Measurements from ENCODE around the gene FAM222A.
A peak's percentile ranks its signal among the peaks of the same experiment; 100 is the strongest.

FAM222A gene

DNA sequence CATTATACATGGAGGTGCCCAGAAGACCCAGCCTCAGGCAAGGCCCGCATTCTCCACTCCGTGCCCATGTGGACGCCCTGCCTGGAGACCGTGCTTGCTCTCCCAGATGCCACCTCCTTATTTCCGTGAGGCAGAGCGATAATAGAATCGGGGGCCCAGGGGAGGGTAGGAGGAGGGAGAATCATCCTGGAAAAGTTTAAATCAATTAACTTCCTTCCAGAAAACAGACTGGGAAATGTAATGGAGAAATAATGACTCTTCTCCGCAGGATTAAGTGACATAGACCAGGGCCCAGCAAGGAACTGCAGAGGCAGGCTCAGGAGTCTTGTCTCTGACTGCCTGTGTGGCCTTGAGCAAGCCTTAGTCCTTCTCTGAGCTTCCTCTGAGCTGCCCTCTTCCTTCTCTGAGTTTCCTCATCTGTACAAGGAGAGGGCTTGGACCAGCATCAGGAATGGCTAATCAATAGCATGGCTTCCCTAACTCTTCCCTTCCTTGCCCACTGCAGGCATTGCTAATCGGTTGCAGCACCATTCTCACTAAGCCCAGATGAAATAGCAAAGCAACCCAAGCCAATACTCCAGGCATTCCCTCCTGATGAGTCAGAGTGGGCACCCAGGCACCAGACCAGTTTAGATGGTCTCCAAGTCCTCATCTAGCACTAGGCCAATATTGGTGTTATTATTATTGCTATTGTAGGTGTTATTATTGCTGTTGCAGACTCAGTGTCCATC, 11.3 kb upstream of the FAM222A start:
- no peaks in the 10 kb centered on the region for H3K4me1 Mint-ChIP-seq
- no peaks in the 10 kb centered on the region for H3K36me3 Mint-ChIP-seq
- peaks cover 1% of the 10 kb centered on the region for H3K27me3 Mint-ChIP-seq
- H3K4me3 Mint-ChIP-seq: no peak overlapping the region
- no peaks in the 10 kb centered on the region for H3K9me3 Mint-ChIP-seq
- no peak overlapping the region for H3K27ac Mint-ChIP-seq

DNA sequence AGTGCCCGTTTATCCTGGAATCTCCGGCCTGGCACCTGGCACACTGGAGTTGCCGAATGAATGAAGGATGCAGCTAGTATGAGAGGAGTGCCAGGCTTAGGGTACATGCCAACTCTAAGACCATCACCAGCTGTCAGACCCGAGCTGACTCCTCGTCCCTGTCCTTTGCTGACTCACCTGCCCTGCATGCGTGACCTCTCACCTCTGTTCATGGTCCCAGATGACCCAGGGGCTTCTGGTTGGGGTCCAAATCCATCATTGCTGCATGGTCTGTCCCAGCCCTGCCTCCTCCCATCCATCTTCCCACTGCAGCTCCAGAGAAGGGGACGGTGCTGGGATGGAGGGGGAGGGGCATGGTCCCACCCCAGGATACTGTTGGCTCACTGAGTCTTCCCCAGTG, 9.9 kb upstream of the FAM222A start:
- H3K4me1 Mint-ChIP-seq: no peaks in the 10 kb centered on the region
- no peak overlapping the region for H3K4me3 Mint-ChIP-seq
- no peaks in the 10 kb centered on the region for H3K36me3 Mint-ChIP-seq
- H3K9me3 Mint-ChIP-seq: no peaks in the 10 kb centered on the region
- H3K27me3 Mint-ChIP-seq: peaks cover 1% of the 10 kb centered on the region
- no peak overlapping the region for H3K27ac Mint-ChIP-seq

DNA sequence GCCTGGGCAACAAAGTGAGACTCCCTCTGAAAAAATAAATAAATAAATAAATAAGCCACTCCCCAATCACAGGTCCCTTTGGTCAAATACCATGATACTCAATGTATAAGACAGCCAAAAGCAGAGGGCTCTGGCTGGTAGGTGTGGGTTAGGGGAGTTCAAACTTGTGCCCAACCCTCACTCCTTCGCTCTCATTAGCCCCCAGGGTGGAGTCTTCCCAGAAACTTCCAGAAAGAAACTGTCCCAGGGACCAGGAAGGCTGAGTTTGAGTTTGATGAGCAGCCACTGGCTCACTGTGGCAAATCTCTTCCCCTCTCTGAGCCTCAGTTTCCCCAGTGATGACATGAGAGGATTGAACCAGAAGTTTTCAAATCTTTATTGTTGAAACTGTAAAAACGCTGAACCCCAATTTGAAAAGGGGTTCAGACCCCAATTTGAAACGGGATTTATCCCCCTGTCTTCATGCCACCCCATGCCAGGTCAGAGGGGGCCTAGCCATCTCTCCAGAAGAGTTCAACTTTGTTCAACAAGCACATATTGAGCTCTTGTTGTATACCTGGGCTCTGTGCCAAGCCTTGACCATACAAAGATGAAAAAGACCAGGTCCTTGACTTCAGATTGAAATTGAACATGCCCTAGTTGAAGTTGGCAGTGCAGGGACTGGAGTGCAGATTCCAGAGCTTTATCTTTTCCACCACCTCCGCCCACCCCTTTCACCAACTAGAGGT, 9.1 kb upstream of the FAM222A start:
- no peaks in the 10 kb centered on the region for H3K9me3 Mint-ChIP-seq
- no peaks in the 10 kb centered on the region for H3K36me3 Mint-ChIP-seq
- no peak overlapping the region for H3K4me3 Mint-ChIP-seq
- H3K27ac Mint-ChIP-seq: no peak overlapping the region
- no peaks in the 10 kb centered on the region for H3K4me1 Mint-ChIP-seq
- H3K27me3 Mint-ChIP-seq: peaks cover 1% of the 10 kb centered on the region

DNA sequence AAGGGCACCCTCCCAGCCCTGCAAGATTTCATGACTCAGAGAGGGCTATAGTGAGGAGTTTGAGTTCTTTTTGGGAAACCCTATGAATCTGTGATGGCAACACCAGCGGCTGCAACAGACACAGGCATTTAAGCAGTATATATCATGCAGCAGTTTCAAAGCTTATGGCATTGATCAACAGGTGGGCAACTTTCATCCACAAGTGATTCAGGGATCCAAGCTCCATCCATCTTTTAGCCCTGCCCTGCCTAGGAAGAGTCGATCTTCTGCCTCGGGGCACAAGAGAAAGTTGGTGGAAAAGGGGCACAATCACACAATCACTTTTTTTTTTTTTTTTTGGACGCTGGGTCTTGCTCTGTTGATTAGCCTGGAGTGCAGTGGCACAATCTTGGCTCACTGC, 8.3 kb upstream of the FAM222A start:
- H3K9me3 Mint-ChIP-seq: no peaks in the 10 kb centered on the region
- no peak overlapping the region for H3K4me3 Mint-ChIP-seq
- no peak overlapping the region for H3K27ac Mint-ChIP-seq
- H3K36me3 Mint-ChIP-seq: no peaks in the 10 kb centered on the region
- H3K27me3 Mint-ChIP-seq: peaks cover 6% of the 10 kb centered on the region
- no peaks in the 10 kb centered on the region for H3K4me1 Mint-ChIP-seq

DNA sequence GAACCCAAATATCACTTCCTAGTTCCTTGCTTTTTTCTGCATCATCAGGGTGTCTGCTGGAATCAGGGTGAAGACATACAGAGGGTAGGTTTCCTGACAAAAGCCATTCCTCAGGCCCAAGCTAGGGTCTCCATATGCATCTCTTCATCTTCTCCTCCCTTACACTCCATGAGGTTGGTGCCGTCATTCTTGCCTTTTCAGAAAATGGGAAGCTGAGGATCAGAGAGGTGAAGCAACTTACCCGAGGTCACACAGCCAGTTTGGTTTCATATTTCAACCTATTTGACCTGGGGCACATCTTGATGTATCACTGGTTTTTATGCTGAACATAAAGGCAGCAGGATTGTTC, 7.3 kb upstream of the FAM222A start:
- no peaks in the 10 kb centered on the region for H3K9me3 Mint-ChIP-seq
- peaks cover 8% of the 10 kb centered on the region for H3K27me3 Mint-ChIP-seq
- H3K36me3 Mint-ChIP-seq: no peaks in the 10 kb centered on the region
- no peaks in the 10 kb centered on the region for H3K4me1 Mint-ChIP-seq
- H3K4me3 Mint-ChIP-seq: no peak overlapping the region
- H3K27ac Mint-ChIP-seq: no peak overlapping the region

DNA sequence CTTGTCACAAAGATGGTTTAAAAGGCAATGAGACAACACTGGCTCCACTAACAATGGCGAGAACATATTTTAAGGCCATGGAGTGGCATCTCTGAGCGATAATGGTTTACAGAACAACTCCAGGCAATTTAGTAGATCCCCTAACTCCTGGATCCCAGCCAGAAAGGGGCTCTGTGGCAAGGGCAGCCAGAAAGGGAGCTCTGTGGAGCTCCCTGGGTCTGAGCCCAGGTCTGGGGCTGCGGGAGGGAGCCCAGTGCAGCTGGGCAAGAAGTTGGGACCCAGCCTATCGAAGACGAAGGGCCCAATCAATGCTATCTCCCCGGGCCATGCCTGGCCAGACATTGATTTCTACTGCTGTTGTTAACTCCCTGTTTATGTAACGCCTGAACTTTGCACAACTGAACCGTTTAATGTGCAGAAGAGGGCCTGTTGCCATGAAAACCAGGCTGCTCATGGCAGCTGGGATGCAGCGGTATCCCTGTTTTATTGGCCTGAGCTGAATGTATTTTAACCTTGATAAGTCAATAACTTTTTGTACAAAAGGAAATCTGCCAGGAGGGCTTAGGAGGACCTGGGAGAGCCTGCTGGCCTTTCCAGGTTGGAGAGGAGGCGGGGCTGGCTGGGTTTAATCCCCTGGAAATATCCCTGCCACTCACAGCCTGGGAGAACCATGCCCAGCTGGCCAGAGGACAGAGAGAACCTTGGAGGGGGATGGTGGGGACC, 6.7 kb upstream of the FAM222A start:
- Mint-ChIP-seq H3K27ac (no peak overlapping the region), H3K27me3 (peaks cover 8% of the 10 kb centered on the region), H3K36me3 (no peaks in the 10 kb centered on the region), H3K9me3 (no peaks in the 10 kb centered on the region), H3K4me3 (no peak overlapping the region), H3K4me1 (no peaks in the 10 kb centered on the region)

DNA sequence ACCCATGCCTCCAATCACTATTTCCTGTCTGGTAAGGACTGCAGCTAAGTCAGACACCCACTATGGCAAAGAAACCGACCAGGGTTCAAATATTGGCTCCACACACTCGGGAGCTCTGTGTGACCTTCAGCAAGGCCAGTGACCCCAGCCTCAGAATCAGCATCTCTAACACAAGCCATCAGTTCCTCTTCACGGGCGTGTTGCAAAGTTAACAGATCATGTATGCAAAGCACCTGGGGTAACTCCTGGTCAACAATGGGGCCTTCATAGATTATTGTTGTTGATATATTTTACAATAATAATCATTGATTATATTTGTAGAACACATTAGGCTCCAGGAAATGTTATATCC, 6.2 kb upstream of the FAM222A start:
- no peaks in the 10 kb centered on the region for H3K36me3 Mint-ChIP-seq

DNA sequence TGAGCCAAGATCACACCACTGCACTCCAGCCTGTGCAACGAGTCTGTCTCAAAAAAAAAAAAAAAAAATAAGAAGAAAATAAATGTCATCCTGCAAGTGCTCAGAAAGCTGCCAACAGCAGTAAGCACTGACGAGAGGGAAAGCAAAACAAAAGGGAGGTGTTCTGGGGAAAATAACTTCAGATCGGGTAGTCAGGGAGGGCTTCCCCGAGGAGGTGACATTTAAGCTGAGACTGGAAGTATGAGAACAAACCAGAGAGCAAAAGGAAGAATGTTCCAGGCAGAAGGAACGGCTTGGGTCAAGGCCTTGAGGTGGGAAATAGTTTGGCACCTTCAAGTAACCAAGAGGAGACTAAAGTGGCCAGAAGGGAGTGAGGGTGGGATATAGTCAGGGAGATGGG, 4.7 kb upstream of the FAM222A start:
- Mint-ChIP-seq H3K27ac (no peak overlapping the region), H3K4me1 (peaks cover 4% of the 10 kb centered on the region), H3K27me3 (peaks cover 9% of the 10 kb centered on the region), H3K9me3 (no peaks in the 10 kb centered on the region), H3K36me3 (no peaks in the 10 kb centered on the region), H3K4me3 (no peak overlapping the region)

More for the DNA sequence above, 6.2 kb upstream of the FAM222A start:
- no peaks in the 10 kb centered on the region for H3K9me3 Mint-ChIP-seq
- H3K27me3 Mint-ChIP-seq: peaks cover 8% of the 10 kb centered on the region
- H3K27ac Mint-ChIP-seq: no peak overlapping the region
- H3K4me1 Mint-ChIP-seq: no peaks in the 10 kb centered on the region
- no peak overlapping the region for H3K4me3 Mint-ChIP-seq

DNA sequence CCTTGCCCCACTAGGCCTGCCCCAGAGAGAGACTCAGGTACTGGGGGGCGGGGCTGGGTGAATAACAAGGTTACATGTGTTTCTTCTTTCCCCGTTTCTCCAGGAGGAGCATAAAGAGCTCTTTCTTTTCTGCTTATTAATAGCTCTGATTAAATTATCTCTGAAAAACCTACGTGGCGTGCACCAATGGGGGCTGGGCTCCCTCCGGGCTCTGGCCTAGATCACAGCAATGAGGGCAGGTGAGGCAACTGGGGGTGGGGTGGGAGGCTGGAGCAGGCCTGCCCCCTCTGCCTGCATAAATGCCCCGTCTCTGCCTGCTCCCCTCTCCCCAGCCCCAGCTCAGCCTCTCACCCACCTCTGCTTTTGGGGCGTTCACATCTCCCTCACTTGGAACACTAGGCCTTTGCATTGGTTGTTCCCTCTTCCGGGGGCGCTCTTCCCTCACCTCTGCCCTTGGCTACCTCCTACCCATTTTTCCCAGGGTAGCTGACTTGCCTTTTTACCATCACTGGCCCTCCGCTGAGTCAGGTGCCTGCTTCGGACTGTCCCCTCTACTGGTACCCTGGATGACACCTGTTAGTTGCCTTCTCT, 4.1 kb upstream of the FAM222A start:
- Mint-ChIP-seq H3K4me1 (peaks cover 4% of the 10 kb centered on the region), H3K4me3 (no peak overlapping the region), H3K36me3 (no peaks in the 10 kb centered on the region), H3K9me3 (no peaks in the 10 kb centered on the region), H3K27ac (no peak overlapping the region), H3K27me3 (peaks cover 9% of the 10 kb centered on the region)

DNA sequence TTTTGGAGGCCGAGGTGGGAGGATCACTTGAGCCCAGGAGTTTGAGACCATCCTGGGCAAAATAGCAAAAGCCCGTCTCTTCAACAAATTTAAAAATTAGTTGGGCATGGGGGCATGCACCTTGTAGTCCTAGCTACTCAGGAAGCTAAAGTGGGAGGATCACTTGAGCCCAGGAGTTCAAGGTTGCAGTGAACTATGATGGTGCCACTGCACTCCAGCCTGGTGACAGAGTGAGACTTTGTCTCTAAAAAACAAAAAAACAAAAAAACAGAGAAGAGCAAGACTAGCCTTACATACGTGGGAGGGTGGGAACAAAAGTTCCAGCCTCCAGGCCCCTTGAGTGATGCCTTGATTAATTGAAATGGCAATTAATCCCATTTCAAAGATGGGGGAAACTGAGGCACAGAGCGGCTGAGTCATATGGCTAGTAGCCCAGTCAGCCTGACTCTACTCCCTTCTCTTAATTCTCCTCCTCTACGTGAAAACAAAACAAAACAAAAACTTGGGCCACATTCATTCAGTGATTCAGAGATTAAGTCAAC, 3.3 kb upstream of the FAM222A start:
- no peaks in the 10 kb centered on the region for H3K9me3 Mint-ChIP-seq
- no peak overlapping the region for H3K4me3 Mint-ChIP-seq
- no peaks in the 10 kb centered on the region for H3K36me3 Mint-ChIP-seq
- H3K27me3 Mint-ChIP-seq: peaks cover 9% of the 10 kb centered on the region
- peak overlapping the region; percentile 10 for H3K27ac Mint-ChIP-seq
- H3K4me1 Mint-ChIP-seq: peaks cover 4% of the 10 kb centered on the region

DNA sequence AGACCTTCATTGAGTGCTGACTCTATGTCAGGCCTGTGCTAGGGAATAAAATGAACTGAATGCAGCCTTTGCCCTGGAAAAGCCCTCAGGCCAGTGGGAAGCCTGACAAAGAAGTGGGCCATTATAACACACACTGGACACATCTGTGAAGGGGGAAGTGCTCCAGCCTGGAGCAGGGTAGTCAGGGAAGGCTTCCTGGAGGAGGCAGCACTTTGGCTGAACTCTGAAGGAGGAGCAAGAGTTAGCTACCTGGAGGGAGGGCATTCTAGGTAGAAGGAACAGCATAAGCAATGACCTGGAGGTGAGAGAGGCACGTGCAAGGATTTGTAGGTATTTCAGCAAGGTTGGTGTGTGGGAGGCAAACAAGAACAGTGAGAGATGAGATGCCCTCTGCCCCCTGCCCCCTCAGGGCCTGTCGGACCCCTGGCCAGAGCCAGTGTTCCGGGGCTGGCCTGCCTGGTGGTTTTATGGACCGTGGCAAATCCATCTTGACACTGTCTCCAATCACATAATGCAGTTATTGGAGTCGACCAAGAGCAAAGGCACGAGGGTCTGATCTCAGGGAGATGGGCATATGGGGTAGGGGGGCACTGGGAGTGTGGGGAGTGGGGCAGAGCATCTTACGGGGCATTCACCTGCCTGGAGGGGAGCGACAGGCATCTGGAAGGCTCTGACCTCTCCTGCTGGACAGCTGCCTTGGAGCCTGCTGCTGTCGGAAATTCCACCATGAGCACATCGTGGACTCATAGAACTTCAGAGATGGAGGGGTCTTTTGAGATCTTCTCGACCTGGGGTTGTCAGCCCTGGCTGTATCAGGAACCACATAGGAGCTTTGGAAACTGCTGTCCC, 2.7 kb upstream of the FAM222A start:
- Mint-ChIP-seq H3K4me3 (no peak overlapping the region), H3K9me3 (no peaks in the 10 kb centered on the region), H3K27me3 (peaks cover 8% of the 10 kb centered on the region), H3K4me1 (peaks cover 4% of the 10 kb centered on the region), H3K36me3 (no peaks in the 10 kb centered on the region), H3K27ac (peak overlapping the region; percentile 10)

DNA sequence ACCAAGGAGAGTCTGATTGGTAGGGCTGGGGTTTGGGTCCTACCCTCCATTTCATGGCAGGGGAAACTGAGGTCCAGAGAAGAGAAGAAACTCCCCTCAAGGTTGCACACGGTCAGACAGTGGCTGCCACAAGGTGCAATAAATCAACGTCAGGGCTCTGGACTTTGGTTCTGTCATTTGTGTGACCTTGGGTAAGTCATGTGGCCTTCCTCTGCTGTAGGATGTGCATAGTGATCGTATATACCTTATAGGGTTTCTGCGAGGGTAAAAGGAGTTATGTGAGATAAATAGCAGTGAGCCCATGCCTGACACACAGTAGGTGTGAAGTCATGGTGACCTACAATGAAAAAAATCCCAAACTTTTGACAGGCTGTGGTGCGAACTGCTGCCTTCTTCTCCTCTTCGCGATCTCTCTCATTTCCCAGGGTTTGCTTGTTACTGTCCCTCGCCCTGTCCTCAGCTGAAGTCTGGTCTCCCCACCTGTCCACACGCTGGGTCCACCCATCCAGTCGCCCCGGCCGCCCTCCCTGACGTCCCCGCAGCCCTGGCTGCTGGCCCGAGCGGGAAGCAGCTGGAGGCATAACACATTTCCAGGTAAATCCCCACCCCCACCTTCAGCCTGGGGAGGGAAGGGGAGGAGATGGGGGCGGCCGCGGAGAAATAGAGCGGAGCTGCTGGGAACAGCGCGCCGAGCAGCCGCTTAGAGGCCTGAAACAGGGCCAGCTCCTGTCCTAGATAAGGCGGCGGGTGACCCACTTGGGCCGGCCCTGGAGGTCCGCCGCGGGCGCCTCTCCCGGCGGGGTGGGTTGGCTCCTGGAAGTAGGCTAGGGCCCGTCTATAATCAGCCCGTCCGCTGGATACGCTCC, 1.8 kb upstream of the FAM222A start:
- Mint-ChIP-seq H3K4me3 (no peak overlapping the region), H3K9me3 (no peaks in the 10 kb centered on the region), H3K27ac (no peak overlapping the region), H3K36me3 (no peaks in the 10 kb centered on the region), H3K27me3 (peaks cover 9% of the 10 kb centered on the region), H3K4me1 (peaks cover 4% of the 10 kb centered on the region)

DNA sequence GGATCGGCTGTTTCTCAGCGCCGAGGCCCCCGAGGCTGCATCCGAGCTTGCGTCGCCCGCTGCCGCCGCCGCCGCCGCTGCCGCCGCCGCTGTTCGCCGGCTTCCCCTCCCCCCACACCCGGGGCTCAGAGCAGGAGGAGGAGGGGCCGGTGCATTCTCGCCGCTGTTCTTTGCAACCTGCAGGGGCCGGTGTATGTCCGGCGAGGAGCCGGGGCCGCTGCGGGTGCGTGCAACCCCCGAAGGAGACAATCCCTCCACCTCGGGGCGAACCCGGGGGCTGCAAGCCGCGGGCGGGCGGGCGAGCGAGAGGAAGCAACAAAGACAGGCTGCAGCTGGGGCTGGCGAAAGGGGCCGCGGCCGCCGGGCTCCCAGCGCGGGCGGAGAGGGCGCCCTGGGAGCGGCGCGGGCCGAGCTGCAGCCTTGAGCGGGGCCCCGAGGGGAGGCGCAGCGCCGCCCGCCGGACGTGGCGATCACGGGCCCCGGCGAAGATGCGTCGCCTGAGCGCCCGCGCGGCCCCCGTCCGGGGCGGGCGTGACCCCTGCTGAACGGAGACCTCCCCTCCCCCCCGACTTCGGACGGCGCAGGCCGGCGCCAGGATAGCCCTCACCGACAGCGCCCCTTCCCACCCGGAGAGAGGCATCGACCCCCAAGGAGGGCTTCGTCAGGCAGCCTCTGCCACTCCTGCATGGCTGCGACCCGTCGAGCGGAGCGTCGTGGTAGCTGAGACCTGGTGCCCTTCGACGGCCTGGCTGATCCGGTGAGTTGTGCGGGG, 702 bp downstream of the FAM222A start:
- H3K4me1 Mint-ChIP-seq: peaks cover 4% of the 10 kb centered on the region
- no peak overlapping the region for H3K27ac Mint-ChIP-seq
- peak overlapping the region; percentile 62 for H3K4me3 Mint-ChIP-seq
- no peaks in the 10 kb centered on the region for H3K9me3 Mint-ChIP-seq
- peaks cover 17% of the 10 kb centered on the region for H3K27me3 Mint-ChIP-seq
- H3K36me3 Mint-ChIP-seq: no peaks in the 10 kb centered on the region

DNA sequence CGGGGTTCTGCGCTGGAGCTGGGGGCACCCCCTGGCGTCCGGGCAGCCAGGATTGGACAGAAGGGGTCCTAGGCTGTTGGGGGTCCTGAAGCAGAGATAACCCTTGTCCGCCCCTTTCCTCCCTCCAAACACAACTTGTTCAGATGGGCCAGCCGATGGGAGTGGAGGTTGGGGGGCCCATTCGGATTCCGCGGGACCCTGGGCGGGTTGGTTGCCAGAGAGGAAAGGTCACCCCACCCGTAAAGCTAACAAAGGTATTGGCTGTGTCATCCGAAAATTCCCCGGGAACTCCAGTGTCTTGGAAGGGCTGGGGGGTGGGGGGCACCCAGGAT, 1.3 kb downstream of the FAM222A start:
- Mint-ChIP-seq H3K27ac (no peak overlapping the region), H3K36me3 (no peaks in the 10 kb centered on the region), H3K27me3 (peaks cover 15% of the 10 kb centered on the region), H3K4me1 (peaks cover 4% of the 10 kb centered on the region), H3K4me3 (peak overlapping the region; percentile 59), H3K9me3 (no peaks in the 10 kb centered on the region)

All from activated naive CD4-positive, alpha-beta T cell treated with anti-CD3 and anti-CD28 coated beads, Interleukin-2, amount 50 U/mL, for 24 hours (primary cell).